GM21423 (cell line): Measurements from ENCODE around the gene CLEC4F.

Experiments
- ATAC-seq: cut with Tn5 transposase; IDR thresholded peaks from one replicate; pipeline ENCODE4 v1.9.1; 2021; ENCODE audit warnings: mild to moderate bottlenecking, moderate library complexity; ENCODE audit not compliant: unreplicated experiment

CLEC4F gene

GRCh38 chr2:70789304-70790135 lies 30.9 kb downstream of the CLEC4F start:
- ATAC-seq: no peak

GRCh38 chr2:70785137-70785911 lies 35.1 kb downstream of the CLEC4F start:
- no peak for ATAC-seq

- no peak for ATAC-seq
These were observed 36.1 kb downstream of the CLEC4F start for GRCh38 chr2:70784320-70784719.

- no peak for ATAC-seq
These were observed 40.4 kb downstream of the CLEC4F start for GRCh38 chr2:70779911-70780545.

- no peak for ATAC-seq
These were observed 40.9 kb downstream of the CLEC4F start for GRCh38 chr2:70779491-70779890.

- ATAC-seq: no peak
These were observed 41.7 kb downstream of the CLEC4F start for GRCh38 chr2:70778676-70779075.

GRCh38 chr2:70777450-70777849 lies 42.9 kb downstream of the CLEC4F start:
- ATAC-seq: no peak

GRCh38 chr2:70776266-70776665 lies 44.1 kb downstream of the CLEC4F start:
- no peak for ATAC-seq

GRCh38 chr2:70775141-70775540 lies 45.3 kb downstream of the CLEC4F start:
- no peak for ATAC-seq

- ATAC-seq: no peak
These were observed 47.8 kb downstream of the CLEC4F start for GRCh38 chr2:70772486-70773155.

GRCh38 chr2:70771446-70771845 lies 49.0 kb downstream of the CLEC4F start:
- peak; percentile 65 for ATAC-seq

- no peak for ATAC-seq
These were observed 50.9 kb downstream of the CLEC4F start for GRCh38 chr2:70769450-70769849.

GRCh38 chr2:70768590-70769085 lies 51.8 kb downstream of the CLEC4F start:
- no peak for ATAC-seq

GRCh38 chr2:70767699-70768589 lies 52.5 kb downstream of the CLEC4F start, which contains the start of gene ADD2:
TSS of gene ADD2 (minus strand) at chr2:70768200. CDS start at chr2:70706408, 61,792 bp downstream.
- no peak for ATAC-seq

GRCh38 chr2:70767079-70767698 lies 53.2 kb downstream of the CLEC4F start:
- no peak for ATAC-seq

GRCh38 chr2:70766357-70767078 lies 53.9 kb downstream of the CLEC4F start:
- ATAC-seq: no peak

- ATAC-seq: no peak
These were observed 54.9 kb downstream of the CLEC4F start for GRCh38 chr2:70765507-70765906.

GRCh38 chr2:70759446-70759845 lies 61.0 kb downstream of the CLEC4F start:
- no peak for ATAC-seq
